Kidney epithelial cell (primary cell): ENCODE results near the gene ALOX15B. TPM values are rescaled to one million over a fixed set of nuclear protein-coding genes. Genes with fewer than 3 reads are reported as not detected.

Experiments
- DNase-seq: peaks from one replicate; pipeline ENCODE4 v3.0.0-alpha.2; 2010; ENCODE audit warnings: low read depth
- H3K27me3 ChIP-seq: 2 replicates; pipeline ENCODE4 v1.6.0; 2011; ENCODE audit warnings: low read length; ENCODE audit not compliant: control insufficient read depth, insufficient read depth
- H3K36me3 ChIP-seq: 2 replicates; pipeline ENCODE4 v1.5.1; 2011; ENCODE audit warnings: low read length; ENCODE audit not compliant: control insufficient read depth, insufficient read depth
- H3K4me3 ChIP-seq: 2 replicates; pipeline ENCODE4 v1.5.1; 2011; ENCODE audit warnings: low read depth, mild to moderate bottlenecking, control low read depth, low read length
- total RNA-seq: library from RNA; depleted of rRNA; stranded (reverse); fragments of >200 nt; gene quantifications from 2 replicates; pipeline ENCODE4 v1.2.3, GENCODE V29; 2015
- TF ChIP-seq, protein P1 (sequence below): IDR thresholded peaks from 2 replicates; pipeline ENCODE4 v1.5.1; 2011; ENCODE audit warnings: mild to moderate bottlenecking, moderate library complexity, low read length, control low read depth, inconsistent platforms; ENCODE audit not compliant: insufficient read depth, poor library complexity, severe bottlenecking

The ALOX15B gene
- total RNA-seq, 1 donor from 2014 or later = 0.29 TPM

GRCh38 chr17:8012045-8012580 lies 26.7 kb upstream of the ALOX15B start:
- H3K36me3 ChIP-seq = no peaks in the 10 kb centered on the region

GRCh38 chr17:8012996-8013640 lies 25.7 kb upstream of the ALOX15B start:
- DNase-seq = no peak
- TF ChIP-seq, protein P1, sequence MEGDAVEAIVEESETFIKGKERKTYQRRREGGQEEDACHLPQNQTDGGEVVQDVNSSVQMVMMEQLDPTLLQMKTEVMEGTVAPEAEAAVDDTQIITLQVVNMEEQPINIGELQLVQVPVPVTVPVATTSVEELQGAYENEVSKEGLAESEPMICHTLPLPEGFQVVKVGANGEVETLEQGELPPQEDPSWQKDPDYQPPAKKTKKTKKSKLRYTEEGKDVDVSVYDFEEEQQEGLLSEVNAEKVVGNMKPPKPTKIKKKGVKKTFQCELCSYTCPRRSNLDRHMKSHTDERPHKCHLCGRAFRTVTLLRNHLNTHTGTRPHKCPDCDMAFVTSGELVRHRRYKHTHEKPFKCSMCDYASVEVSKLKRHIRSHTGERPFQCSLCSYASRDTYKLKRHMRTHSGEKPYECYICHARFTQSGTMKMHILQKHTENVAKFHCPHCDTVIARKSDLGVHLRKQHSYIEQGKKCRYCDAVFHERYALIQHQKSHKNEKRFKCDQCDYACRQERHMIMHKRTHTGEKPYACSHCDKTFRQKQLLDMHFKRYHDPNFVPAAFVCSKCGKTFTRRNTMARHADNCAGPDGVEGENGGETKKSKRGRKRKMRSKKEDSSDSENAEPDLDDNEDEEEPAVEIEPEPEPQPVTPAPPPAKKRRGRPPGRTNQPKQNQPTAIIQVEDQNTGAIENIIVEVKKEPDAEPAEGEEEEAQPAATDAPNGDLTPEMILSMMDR = no peak
- Histone ChIP-seq H3K4me3 (no peak overlapping the region), H3K36me3 (no peaks in the 10 kb centered on the region), H3K27me3 (peaks cover 19% of the 10 kb centered on the region)

More at GRCh38 chr17:8012045-8012580, 26.7 kb upstream of the ALOX15B start:
- TF ChIP-seq, protein P1 = no peak
- H3K4me3 ChIP-seq = no peak overlapping the region
- H3K27me3 ChIP-seq = peaks cover 19% of the 10 kb centered on the region
- DNase-seq = no peak

GRCh38 chr17:8013731-8014557 lies 24.9 kb upstream of the ALOX15B start:
- peaks cover 19% of the 10 kb centered on the region for H3K27me3 ChIP-seq
- no peak overlapping the region for H3K4me3 ChIP-seq
- TF ChIP-seq, protein P1 = no peak
- H3K36me3 ChIP-seq = no peaks in the 10 kb centered on the region
- no peak for DNase-seq

DNA sequence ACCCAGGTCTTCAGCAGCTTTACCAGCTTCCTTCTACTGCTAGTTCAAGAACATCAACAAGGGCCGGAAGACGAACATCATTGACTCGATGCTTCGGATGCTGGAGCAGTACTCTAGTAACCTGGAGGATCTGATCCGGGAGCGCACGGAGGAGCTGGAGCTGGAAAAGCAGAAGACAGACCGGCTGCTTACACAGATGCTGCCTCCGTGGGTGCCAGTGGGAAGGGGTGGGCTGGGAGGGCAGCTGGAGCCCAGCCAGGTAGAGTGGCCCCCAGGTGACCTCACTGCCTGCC lies 24.4 kb upstream of the ALOX15B start:
- Histone ChIP-seq H3K4me3 (no peak overlapping the region), H3K36me3 (no peaks in the 10 kb centered on the region), H3K27me3 (peaks cover 19% of the 10 kb centered on the region)
- TF ChIP-seq, protein P1 = no peak
- no peak for DNase-seq

DNA sequence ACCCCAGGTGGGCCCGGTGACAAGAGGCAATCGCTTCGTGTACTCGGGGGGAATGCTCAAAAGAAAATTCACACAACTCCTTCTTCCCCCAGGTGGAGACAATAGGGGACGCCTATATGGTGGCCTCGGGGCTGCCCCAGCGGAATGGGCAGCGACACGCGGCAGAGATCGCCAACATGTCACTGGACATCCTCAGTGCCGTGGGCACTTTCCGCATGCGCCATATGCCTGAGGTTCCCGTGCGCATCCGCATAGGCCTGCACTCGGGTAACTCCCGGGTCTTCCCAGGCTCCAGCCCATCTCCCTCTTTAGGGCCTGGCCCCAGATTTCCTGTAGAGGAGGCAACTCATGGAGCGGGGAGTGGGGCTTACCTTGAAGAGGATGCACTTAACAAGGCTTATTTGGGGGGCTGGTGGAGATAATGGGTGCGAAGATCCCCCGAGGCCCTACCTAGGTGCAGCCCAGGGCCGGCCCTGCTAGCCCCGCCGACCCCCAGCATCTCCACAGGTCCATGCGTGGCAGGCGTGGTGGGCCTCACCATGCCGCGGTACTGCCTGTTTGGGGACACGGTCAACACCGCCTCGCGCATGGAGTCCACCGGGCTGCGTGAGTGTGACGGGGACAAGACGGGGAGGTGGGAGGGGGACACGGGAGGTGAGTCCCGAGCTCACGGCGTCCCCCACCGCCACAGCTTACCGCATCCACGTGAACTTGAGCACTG lies 23.5 kb upstream of the ALOX15B start:
- no peaks in the 10 kb centered on the region for H3K36me3 ChIP-seq
- no peak overlapping the region for H3K4me3 ChIP-seq
- TF ChIP-seq, protein P1 = no peak
- DNase-seq = no peak
- peaks cover 19% of the 10 kb centered on the region for H3K27me3 ChIP-seq
